NT2/D1 (cell line): Measurements from ENCODE around the gene MASP2.

Experiments used
- SUZ12 ChIP-seq: IDR thresholded peaks from 2 replicates; pipeline ENCODE4 v1.6.1; 2011; ENCODE audit not compliant: insufficient read length, insufficient read depth; ENCODE audit errors: extremely low read depth
- YY1 ChIP-seq: IDR thresholded peaks from 2 replicates; pipeline ENCODE4 v1.6.1; 2011; ENCODE audit not compliant: insufficient read length, insufficient read depth

- TF ChIP-seq SUZ12 (no peak), YY1 (no peak)
Observed at GRCh38 chr1:11024154-11024873, 22.7 kb downstream of the MASP2 start.
